ENCODE measurements around the gene NCOA7. TPM values are rescaled to one million over a fixed set of nuclear protein-coding genes. Genes with fewer than 3 reads are reported as not detected.
"Not testable (repeated sequence)": the region's sequence is repeated elsewhere in the genome, so short reads cannot be mapped to it uniquely, and the experiment has no call there.

NCOA7 gene
- total RNA-seq, 1 donor from 2014 or later: 12.5 TPM

GRCh38 chr6:125947615-125948014, 156.9 kb downstream of the NCOA7 start:
- DNase-seq (ENCODE audit: missing footprints): no peak
- intact Hi-C loops (cut with DNase I): no loop called here
- ATAC-seq: no peak

GRCh38 chr6:125948455-125948854, 157.7 kb downstream of the NCOA7 start:
- ATAC-seq (no peak), DNase-seq (ENCODE audit: missing footprints) (no peak)
- intact Hi-C loops (cut with DNase I): no loop called here

GRCh38 chr6:125949069-125949468, 158.3 kb downstream of the NCOA7 start:
- intact Hi-C loops (cut with DNase I): no loop called here
- no peak for ATAC-seq
- no peak for DNase-seq (ENCODE audit: missing footprints)

- DNase-seq (ENCODE audit: missing footprints) (no peak), ATAC-seq (no peak)
- intact Hi-C loops (cut with DNase I): no loop called here
These were observed 159.5 kb downstream of the NCOA7 start for GRCh38 chr6:125950293-125950692.

- DNase-seq (ENCODE audit: missing footprints); intact Hi-C loops (cut with DNase I); ATAC-seq: not testable (repeated sequence)
These were observed 160.0 kb downstream of the NCOA7 start for GRCh38 chr6:125950716-125951115.

- intact Hi-C loops (cut with DNase I): no loop called here
- ATAC-seq (no peak), DNase-seq (ENCODE audit: missing footprints) (no peak)
These were observed 160.6 kb downstream of the NCOA7 start for GRCh38 chr6:125951323-125951722.

- intact Hi-C loops (cut with DNase I): no loop called here
- ATAC-seq (no peak), DNase-seq (ENCODE audit: missing footprints) (no peak)
These were observed 162.2 kb downstream of the NCOA7 start for GRCh38 chr6:125952764-125953501.

- DNase-seq (ENCODE audit: missing footprints) (no peak), ATAC-seq (no peak)
- intact Hi-C loops (cut with DNase I): no loop called here
These were observed 162.7 kb downstream of the NCOA7 start for GRCh38 chr6:125953502-125953875.

- ATAC-seq (no peak), DNase-seq (ENCODE audit: missing footprints) (no peak)
- intact Hi-C loops (cut with DNase I): loop anchor here (5.0 kb wide), 1 partner anchor 98 kb away; no protein-coding TSS in a partner anchor
These were observed 164.1 kb downstream of the NCOA7 start for GRCh38 chr6:125954735-125955339.

GRCh38 chr6:125955973-125956372, 165.2 kb downstream of the NCOA7 start:
- DNase-seq (ENCODE audit: missing footprints) (no peak), ATAC-seq (no peak)
- intact Hi-C loops (cut with DNase I): loop anchor here (1.0 to 5.0 kb wide), 3 partner anchors 99 to 645 kb away; partner anchors contain the start of gene NCOA7

- peak; percentile 97 for ATAC-seq
- peak; percentile 99 for DNase-seq (ENCODE audit: missing footprints)
- intact Hi-C loops (cut with DNase I): loop anchor here (1.0 to 5.0 kb wide), 3 partner anchors 99 to 645 kb away; partner anchors contain the start of gene NCOA7
These were observed 166.0 kb downstream of the NCOA7 start, which contains the start of gene HINT3 for GRCh38 chr6:125956506-125957390. Gene HINT3 (plus strand): TSS chr6:125956770. CDS start chr6:125956978, 208 bp downstream.

- ATAC-seq (no peak), DNase-seq (ENCODE audit: missing footprints) (no peak)
- intact Hi-C loops (cut with DNase I): loop anchor here (2.0 to 5.0 kb wide), 2 partner anchors 100 to 167 kb away; partner anchors contain the start of gene NCOA7
These were observed 166.6 kb downstream of the NCOA7 start for GRCh38 chr6:125957391-125957693.

- ATAC-seq (no peak), DNase-seq (ENCODE audit: missing footprints) (no peak)
- intact Hi-C loops (cut with DNase I): loop anchor here (2.0 to 5.0 kb wide), 2 partner anchors 101 to 167 kb away; partner anchors contain the start of gene NCOA7
These were observed 167.1 kb downstream of the NCOA7 start for GRCh38 chr6:125957845-125958244.

- ATAC-seq: no peak
- intact Hi-C loops (cut with DNase I): loop anchor here (5.0 kb wide), 1 partner anchor 102 kb away; no protein-coding TSS in a partner anchor
- no peak for DNase-seq (ENCODE audit: missing footprints)
These were observed 168.3 kb downstream of the NCOA7 start for GRCh38 chr6:125959041-125959440.

- DNase-seq (ENCODE audit: missing footprints) (no peak), ATAC-seq (no peak)
- intact Hi-C loops (cut with DNase I): no loop called here
These were observed 170.4 kb downstream of the NCOA7 start for GRCh38 chr6:125961117-125961516.

- intact Hi-C loops (cut with DNase I): no loop called here
- ATAC-seq (no peak), DNase-seq (ENCODE audit: missing footprints) (no peak)
These were observed 172.2 kb downstream of the NCOA7 start for GRCh38 chr6:125962900-125963497.

- ATAC-seq: no peak
These were observed 173.1 kb downstream of the NCOA7 start for GRCh38 chr6:125963817-125964216.

GRCh38 chr6:125966569-125966968, 175.8 kb downstream of the NCOA7 start:
- intact Hi-C loops (cut with DNase I): no loop called here
- DNase-seq (ENCODE audit: missing footprints) (no peak), ATAC-seq (no peak)

More at GRCh38 chr6:125963817-125964216, 173.1 kb downstream of the NCOA7 start:
- no peak for DNase-seq (ENCODE audit: missing footprints)
- intact Hi-C loops (cut with DNase I): no loop called here

- intact Hi-C loops (cut with DNase I): no loop called here
- DNase-seq (ENCODE audit: missing footprints) (no peak), ATAC-seq (no peak)
These were observed 177.7 kb downstream of the NCOA7 start for GRCh38 chr6:125968493-125968892.

Data from Right ventricle myocardium inferior (tissue), 1 donor.